ENCODE measurements around the gene TRAPPC2L. TPM values are rescaled to one million over a fixed set of nuclear protein-coding genes. Genes with fewer than 3 reads are reported as not detected.
A peak's percentile ranks its signal among the peaks of the same experiment; 100 is the strongest.
"Not testable (repeated sequence)": the region's sequence is repeated elsewhere in the genome, so short reads cannot be mapped to it uniquely, and the experiment has no call there.

Gene TRAPPC2L
- polyA plus RNA-seq, 3 donors: 38.8 to 89.3 (median 82.4) TPM

- Histone ChIP-seq H3K4me1 (ENCODE audit: control insufficient read depth in 1 of 2, insufficient read depth in 2 of 2, low read length in 2 of 2) (no peaks in the 10 kb centered on the region), H4K20me1 (ENCODE audit: insufficient read depth, low read length) (peaks cover 95% of the 10 kb centered on the region), H3K4me2 (replicated peaks; ENCODE audit: extremely low read depth, low read length, poor library complexity, severe bottlenecking) (no peak overlapping the region), H3K27me3 (ENCODE audit: control insufficient read depth in 2 of 2, insufficient read depth in 2 of 2, low read length in 2 of 2) (no peaks in the 10 kb centered on the region), H3K79me2 (ENCODE audit: insufficient read depth, low read length) (no peaks in the 10 kb centered on the region), H3K9ac (ENCODE audit: insufficient read depth, low read length, poor library complexity, severe bottlenecking) (no peak overlapping the region), H3K36me3 (replicated peaks in 1 of 2; ENCODE audit: control insufficient read depth in 1 of 2, insufficient read depth in 2 of 2, low read length in 2 of 2) (peaks cover 75 to 79% of the 10 kb centered on the region in 2 donors), H3K4me3 (replicated peaks in 1 of 3; ENCODE audit: low read depth in 2 of 3, low read length in 3 of 3) (no peak overlapping the region), H3K27ac (ENCODE audit: low read depth in 1 of 2, low read length in 2 of 2) (no peak overlapping the region), H2AFZ (ENCODE audit: insufficient read depth, low read depth, low read length, poor library complexity, severe bottlenecking) (no peak overlapping the region), H3K9me3 (replicated peaks in 1 of 2; ENCODE audit: control insufficient read depth in 1 of 2, insufficient read depth in 1 of 2, low read length in 2 of 2) (peaks cover 9 to 22% of the 10 kb centered on the region in 2 donors)
- Mint-ChIP-seq H3K4me3 (no peak overlapping the region), H3K4me1 (no peaks in the 10 kb centered on the region), H3K27me3 (ENCODE audit: low read depth in 3 of 3) (peaks cover 0 to 5% (median 1%) of the 10 kb centered on the region in 3 donors), H3K9me3 (peaks cover 13 to 25% (median 18%) of the 10 kb centered on the region in 7 donors), H3K36me3 (peaks cover 50 to 70% of the 10 kb centered on the region in 2 donors), H3K27ac (peak overlapping the region in 1 of 7 donors; percentile 10)
- no peak for DNase-seq
- intact Hi-C loops (cut with micrococcal nuclease): no loop called here
- no peak for TF ChIP-seq CTCF (IDR thresholded peaks at IDR 0.05)
- WGBS (ENCODE audit: insufficient coverage): over 99% methylated on average over 19 of the region's 19 CpGs
These were observed 36.4 kb downstream of the TRAPPC2L start for GRCh38 chr16:88893127-88893968.

GRCh38 chr16:88894266-88894665, 37.3 kb downstream of the TRAPPC2L start:
- H3K27ac Mint-ChIP-seq; H3K4me1 Mint-ChIP-seq; H3K4me3 Mint-ChIP-seq; H3K27me3 ChIP-seq (ENCODE audit: control insufficient read depth in 2 of 2, insufficient read depth in 2 of 2, low read length in 2 of 2); H3K27me3 Mint-ChIP-seq (ENCODE audit: low read depth in 3 of 3); H2AFZ ChIP-seq (ENCODE audit: insufficient read depth, low read depth, low read length, poor library complexity, severe bottlenecking); H3K79me2 ChIP-seq (ENCODE audit: insufficient read depth, low read length); H3K4me3 ChIP-seq (replicated peaks in 1 of 3; ENCODE audit: low read depth in 2 of 3, low read length in 3 of 3); intact Hi-C loops (cut with micrococcal nuclease); H3K4me1 ChIP-seq (ENCODE audit: control insufficient read depth in 1 of 2, insufficient read depth in 2 of 2, low read length in 2 of 2); H3K4me2 ChIP-seq (replicated peaks; ENCODE audit: extremely low read depth, low read length, poor library complexity, severe bottlenecking); H3K9ac ChIP-seq (ENCODE audit: insufficient read depth, low read length, poor library complexity, severe bottlenecking); H3K27ac ChIP-seq (ENCODE audit: low read depth in 1 of 2, low read length in 2 of 2); DNase-seq: not testable (repeated sequence)
- peaks cover 13 to 25% (median 18%) of the 10 kb centered on the region in 7 donors for H3K9me3 Mint-ChIP-seq
- H3K36me3 Mint-ChIP-seq: peaks cover 54 to 74% of the 10 kb centered on the region in 2 donors
- Histone ChIP-seq H3K9me3 (replicated peaks in 1 of 2; ENCODE audit: control insufficient read depth in 1 of 2, insufficient read depth in 1 of 2, low read length in 2 of 2) (peaks cover 9 to 22% of the 10 kb centered on the region in 2 donors), H3K36me3 (replicated peaks in 1 of 2; ENCODE audit: control insufficient read depth in 1 of 2, insufficient read depth in 2 of 2, low read length in 2 of 2) (peaks cover 84 to 88% of the 10 kb centered on the region in 2 donors), H4K20me1 (ENCODE audit: insufficient read depth, low read length) (peaks cover 97% of the 10 kb centered on the region)
- WGBS (ENCODE audit: insufficient coverage): 100% methylated on average over 3 of the region's 6 CpGs
